ENCODE data around the gene SAMD15.
A peak's percentile ranks its signal among the peaks of the same experiment; 100 is the strongest.

The SAMD15 gene

GRCh38 chr14:77359626-77360025 is 17.6 kb upstream of the SAMD15 start:
- Histone ChIP-seq H3K9ac (ENCODE audit: low read length) (no peak overlapping the region), H2BK120ac (ENCODE audit: low read depth, low read length) (no peak overlapping the region), H3K4ac (ENCODE audit: low read depth in 1 of 2, low read length in 2 of 2) (no peak overlapping the region), H3K23ac (ENCODE audit: low read length in 2 of 2) (no peak overlapping the region), H4K91ac (ENCODE audit: low read length) (no peak overlapping the region), H2BK15ac (ENCODE audit: low read depth, poor library complexity, severe bottlenecking) (no peak overlapping the region), H3K4me3 (ENCODE audit: insufficient read depth in 1 of 2, low read depth in 1 of 2, low read length in 2 of 2) (no peak overlapping the region), H3K27ac (ENCODE audit: low read length, poor library complexity, severe bottlenecking) (no peak overlapping the region), H3K14ac (ENCODE audit: low read length in 2 of 2) (no peak overlapping the region), H2BK12ac (ENCODE audit: low read length in 2 of 2) (no peak overlapping the region), H2AFZ (ENCODE audit: low read depth, low read length) (no peak overlapping the region), H4K8ac (ENCODE audit: low read length) (no peak overlapping the region), H3K27me3 (ENCODE audit: control insufficient read depth in 1 of 2, insufficient read depth in 1 of 2, low read length in 2 of 2) (no peaks in the 10 kb centered on the region), H3K4me2 (ENCODE audit: low read length, poor library complexity, severe bottlenecking) (no peak overlapping the region), H2AK5ac (ENCODE audit: low read length, severe bottlenecking) (no peak overlapping the region), H3K4me1 (ENCODE audit: control insufficient read depth, insufficient read depth, low read depth, low read length) (peaks cover 4% of the 10 kb centered on the region), H3K9me3 (ENCODE audit: control insufficient read depth, low read length) (no peaks in the 10 kb centered on the region), H3K79me1 (replicated peaks; ENCODE audit: low read length, poor library complexity, severe bottlenecking) (peaks cover 12% of the 10 kb centered on the region), H3K18ac (ENCODE audit: low read depth in 1 of 2, low read length in 2 of 2) (no peak overlapping the region), H3K36me3 (ENCODE audit: control insufficient read depth in 1 of 2, insufficient read depth in 2 of 2, low read depth in 1 of 2, low read length in 2 of 2) (no peaks in the 10 kb centered on the region), H2BK5ac (ENCODE audit: low read depth, low read length, poor library complexity, severe bottlenecking) (no peak overlapping the region)
- DNase-seq = no peak
- WGBS = 100% methylated on average over 1 of the region's 1 CpG

- Histone ChIP-seq H2BK12ac (ENCODE audit: low read length in 2 of 2) (no peak overlapping the region), H3K27me3 (ENCODE audit: control insufficient read depth in 1 of 2, insufficient read depth in 1 of 2, low read length in 2 of 2) (no peaks in the 10 kb centered on the region), H2AFZ (ENCODE audit: low read depth, low read length) (no peak overlapping the region), H3K79me1 (replicated peaks; ENCODE audit: low read length, poor library complexity, severe bottlenecking) (peaks cover 12% of the 10 kb centered on the region), H3K9me3 (ENCODE audit: control insufficient read depth, low read length) (no peaks in the 10 kb centered on the region), H3K4me1 (ENCODE audit: control insufficient read depth, insufficient read depth, low read depth, low read length) (peaks cover 4% of the 10 kb centered on the region), H3K9ac (ENCODE audit: low read length) (no peak overlapping the region), H3K4me2 (ENCODE audit: low read length, poor library complexity, severe bottlenecking) (no peak overlapping the region), H2AK5ac (ENCODE audit: low read length, severe bottlenecking) (no peak overlapping the region), H2BK15ac (ENCODE audit: low read depth, poor library complexity, severe bottlenecking) (no peak overlapping the region), H2BK120ac (ENCODE audit: low read depth, low read length) (no peak overlapping the region), H3K4me3 (ENCODE audit: insufficient read depth in 1 of 2, low read depth in 1 of 2, low read length in 2 of 2) (no peak overlapping the region), H4K91ac (ENCODE audit: low read length) (no peak overlapping the region), H4K8ac (ENCODE audit: low read length) (no peak overlapping the region), H3K4ac (ENCODE audit: low read depth in 1 of 2, low read length in 2 of 2) (no peak overlapping the region), H3K23ac (ENCODE audit: low read length in 2 of 2) (no peak overlapping the region), H2BK5ac (ENCODE audit: low read depth, low read length, poor library complexity, severe bottlenecking) (peak overlapping the region; percentile 31), H3K27ac (ENCODE audit: low read length, poor library complexity, severe bottlenecking) (no peak overlapping the region), H3K14ac (ENCODE audit: low read length in 2 of 2) (peak overlapping the region in 1 of 2 experiments; percentile 48), H3K18ac (ENCODE audit: low read depth in 1 of 2, low read length in 2 of 2) (no peak overlapping the region), H3K36me3 (ENCODE audit: control insufficient read depth in 1 of 2, insufficient read depth in 2 of 2, low read depth in 1 of 2, low read length in 2 of 2) (no peaks in the 10 kb centered on the region)
- WGBS = 97% methylated on average over 3 of the region's 3 CpGs
- DNase-seq = no peak
Observed at GRCh38 chr14:77364146-77364545, 13.0 kb upstream of the SAMD15 start.

- Histone ChIP-seq H3K4ac (ENCODE audit: low read depth in 1 of 2, low read length in 2 of 2) (no peak overlapping the region), H4K91ac (ENCODE audit: low read length) (no peak overlapping the region), H3K4me3 (ENCODE audit: insufficient read depth in 1 of 2, low read depth in 1 of 2, low read length in 2 of 2) (no peak overlapping the region), H3K27ac (ENCODE audit: low read length, poor library complexity, severe bottlenecking) (no peak overlapping the region), H3K4me2 (ENCODE audit: low read length, poor library complexity, severe bottlenecking) (no peak overlapping the region), H3K4me1 (ENCODE audit: control insufficient read depth, insufficient read depth, low read depth, low read length) (peaks cover 3% of the 10 kb centered on the region), H2AFZ (ENCODE audit: low read depth, low read length) (no peak overlapping the region), H3K14ac (ENCODE audit: low read length in 2 of 2) (no peak overlapping the region), H3K23ac (ENCODE audit: low read length in 2 of 2) (no peak overlapping the region), H2BK12ac (ENCODE audit: low read length in 2 of 2) (no peak overlapping the region), H3K36me3 (ENCODE audit: control insufficient read depth in 1 of 2, insufficient read depth in 2 of 2, low read depth in 1 of 2, low read length in 2 of 2) (no peaks in the 10 kb centered on the region), H3K9me3 (ENCODE audit: control insufficient read depth, low read length) (no peaks in the 10 kb centered on the region), H2BK15ac (ENCODE audit: low read depth, poor library complexity, severe bottlenecking) (no peak overlapping the region), H3K79me1 (replicated peaks; ENCODE audit: low read length, poor library complexity, severe bottlenecking) (peaks cover 14% of the 10 kb centered on the region), H2BK5ac (ENCODE audit: low read depth, low read length, poor library complexity, severe bottlenecking) (no peak overlapping the region), H2BK120ac (ENCODE audit: low read depth, low read length) (no peak overlapping the region), H3K9ac (ENCODE audit: low read length) (no peak overlapping the region), H4K8ac (ENCODE audit: low read length) (no peak overlapping the region), H3K18ac (ENCODE audit: low read depth in 1 of 2, low read length in 2 of 2) (no peak overlapping the region), H2AK5ac (ENCODE audit: low read length, severe bottlenecking) (no peak overlapping the region), H3K27me3 (ENCODE audit: control insufficient read depth in 1 of 2, insufficient read depth in 1 of 2, low read length in 2 of 2) (no peaks in the 10 kb centered on the region)
- WGBS = 29% methylated on average over 1 of the region's 1 CpG
- DNase-seq = no peak
Observed at GRCh38 chr14:77369285-77369684, 7.9 kb upstream of the SAMD15 start.

GRCh38 chr14:77372304-77372841 is 4.8 kb upstream of the SAMD15 start:
- Histone ChIP-seq H3K9me3 (ENCODE audit: control insufficient read depth, low read length) (no peaks in the 10 kb centered on the region), H3K14ac (ENCODE audit: low read length in 2 of 2) (no peak overlapping the region), H3K27ac (ENCODE audit: low read length, poor library complexity, severe bottlenecking) (peak overlapping the region; percentile 40), H3K4me3 (ENCODE audit: insufficient read depth in 1 of 2, low read depth in 1 of 2, low read length in 2 of 2) (no peak overlapping the region), H3K4me1 (ENCODE audit: control insufficient read depth, insufficient read depth, low read depth, low read length) (peaks cover 5% of the 10 kb centered on the region), H2BK12ac (ENCODE audit: low read length in 2 of 2) (no peak overlapping the region), H4K8ac (ENCODE audit: low read length) (no peak overlapping the region), H3K4me2 (ENCODE audit: low read length, poor library complexity, severe bottlenecking) (no peak overlapping the region), H3K9ac (ENCODE audit: low read length) (no peak overlapping the region), H3K18ac (ENCODE audit: low read depth in 1 of 2, low read length in 2 of 2) (no peak overlapping the region), H4K91ac (ENCODE audit: low read length) (no peak overlapping the region), H2AFZ (ENCODE audit: low read depth, low read length) (no peak overlapping the region), H2AK5ac (ENCODE audit: low read length, severe bottlenecking) (no peak overlapping the region), H3K36me3 (ENCODE audit: control insufficient read depth in 1 of 2, insufficient read depth in 2 of 2, low read depth in 1 of 2, low read length in 2 of 2) (no peaks in the 10 kb centered on the region), H3K79me1 (replicated peaks; ENCODE audit: low read length, poor library complexity, severe bottlenecking) (peaks cover 13% of the 10 kb centered on the region), H3K4ac (ENCODE audit: low read depth in 1 of 2, low read length in 2 of 2) (no peak overlapping the region), H3K23ac (ENCODE audit: low read length in 2 of 2) (no peak overlapping the region), H2BK15ac (ENCODE audit: low read depth, poor library complexity, severe bottlenecking) (no peak overlapping the region), H2BK5ac (ENCODE audit: low read depth, low read length, poor library complexity, severe bottlenecking) (no peak overlapping the region), H3K27me3 (ENCODE audit: control insufficient read depth in 1 of 2, insufficient read depth in 1 of 2, low read length in 2 of 2) (no peaks in the 10 kb centered on the region), H2BK120ac (ENCODE audit: low read depth, low read length) (no peak overlapping the region)
- DNase-seq = peak; percentile 95
- 4% methylated on average over 4 of the region's 4 CpGs for WGBS

All from mesenchymal stem cell (in vitro differentiated cells and primary cell).